OCI-LY7 (cell line): ENCODE measurements around the gene ACADSB.

Experiments
- CTCF ChIP-seq: fragments of 200-600 bp; sonication (generic); conservative IDR thresholded peaks from 2 replicates; pipeline ENCODE4 v1.5.1; 2014; ENCODE audit warnings: mild to moderate bottlenecking, antibody characterized with exemption, low read length, moderate library complexity, mixed read lengths
- EZH2phosphoT487 ChIP-seq: fragments of 200-600 bp; sonication (generic); IDR thresholded peaks from 2 replicates; pipeline ENCODE4 v1.6.1; 2018; ENCODE audit warnings: low read depth, borderline replicate concordance, mild to moderate bottlenecking, mixed run types, antibody characterized with exemption, low read length, moderate library complexity, mixed read lengths

GRCh38 chr10:122986335-122986734 is 22.5 kb upstream of the ACADSB start:
- TF ChIP-seq CTCF = no peak
- TF ChIP-seq EZH2phosphoT487 = no peak
